Measurements from ENCODE around the gene MAN2A1.
"Not testable (repeated sequence)": the region's sequence is repeated elsewhere in the genome, so short reads cannot be mapped to it uniquely, and the experiment has no call there.

MAN2A1 gene

GRCh38 chr5:109743770-109744212, 54.1 kb downstream of the MAN2A1 start:
- peaks cover 73% of the 10 kb centered on the region for H3K4me1 Mint-ChIP-seq (ENCODE audit: low read depth)
- H3K36me3 Mint-ChIP-seq: peaks cover 21% of the 10 kb centered on the region
- no peaks in the 10 kb centered on the region for H3K27me3 Mint-ChIP-seq
- no peaks in the 10 kb centered on the region for H3K9me3 Mint-ChIP-seq (ENCODE audit: low read depth)
- H3K27ac Mint-ChIP-seq: no peak overlapping the region
- H3K4me3 Mint-ChIP-seq: no peak overlapping the region

GRCh38 chr5:109744261-109744660, 54.5 kb downstream of the MAN2A1 start:
- Mint-ChIP-seq H3K27ac (no peak overlapping the region), H3K4me1 (ENCODE audit: low read depth) (peaks cover 72% of the 10 kb centered on the region), H3K36me3 (peaks cover 21% of the 10 kb centered on the region), H3K9me3 (ENCODE audit: low read depth) (no peaks in the 10 kb centered on the region), H3K4me3 (no peak overlapping the region), H3K27me3 (no peaks in the 10 kb centered on the region)

GRCh38 chr5:109748546-109748945, 58.8 kb downstream of the MAN2A1 start:
- Mint-ChIP-seq H3K4me1 (ENCODE audit: low read depth) (peaks cover 69% of the 10 kb centered on the region), H3K4me3 (no peak overlapping the region), H3K36me3 (peaks cover 21% of the 10 kb centered on the region), H3K27me3 (no peaks in the 10 kb centered on the region), H3K9me3 (ENCODE audit: low read depth) (peaks cover 6% of the 10 kb centered on the region), H3K27ac (no peak overlapping the region)

DNA sequence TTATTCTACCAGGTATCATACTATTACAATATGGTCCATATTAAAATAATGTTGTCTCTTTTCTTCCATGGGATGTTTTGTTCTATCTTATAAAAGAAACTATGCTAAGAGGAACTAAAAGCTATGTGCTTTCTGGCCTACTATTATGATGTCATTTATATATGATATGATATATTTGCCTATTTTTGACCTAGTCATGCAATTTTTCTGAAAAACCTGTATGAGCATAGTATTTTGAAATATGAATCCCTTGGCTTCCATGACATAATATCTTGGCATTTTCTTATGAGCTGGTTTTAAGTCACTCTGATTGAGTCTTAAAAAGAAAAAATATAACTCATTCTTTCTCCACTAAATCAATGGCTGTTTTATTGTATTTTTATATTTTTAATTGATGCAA, 60.7 kb downstream of the MAN2A1 start:
- Mint-ChIP-seq H3K9me3 (ENCODE audit: low read depth) (peaks cover 6% of the 10 kb centered on the region), H3K36me3 (peaks cover 19% of the 10 kb centered on the region), H3K27ac (peak overlapping the region; percentile 22), H3K4me1 (ENCODE audit: low read depth) (peaks cover 65% of the 10 kb centered on the region), H3K4me3 (no peak overlapping the region), H3K27me3 (no peaks in the 10 kb centered on the region)

DNA sequence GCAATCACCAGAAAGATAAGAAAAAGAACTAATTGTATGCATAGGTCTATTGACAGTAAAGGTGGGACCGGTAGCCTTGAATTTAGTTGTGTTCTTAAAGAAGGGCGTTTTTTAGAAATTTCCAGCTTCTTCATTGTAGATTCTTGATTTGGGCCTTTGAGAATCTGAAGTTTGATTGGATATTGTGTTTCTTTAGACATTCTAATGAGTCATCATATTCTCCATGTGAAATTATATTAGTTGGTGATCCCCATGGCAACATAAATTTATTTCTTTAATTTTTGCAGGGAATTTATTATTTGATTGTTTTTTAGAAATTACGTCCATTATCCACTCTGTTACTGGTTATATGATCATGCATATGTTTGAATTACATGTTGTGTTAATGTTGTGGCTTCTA, 63.6 kb downstream of the MAN2A1 start:
- Mint-ChIP-seq H3K27ac (no peak overlapping the region), H3K36me3 (peaks cover 31% of the 10 kb centered on the region), H3K4me3 (no peak overlapping the region), H3K4me1 (ENCODE audit: low read depth) (peaks cover 53% of the 10 kb centered on the region), H3K27me3 (no peaks in the 10 kb centered on the region), H3K9me3 (ENCODE audit: low read depth) (peaks cover 6% of the 10 kb centered on the region)

GRCh38 chr5:109754319-109754718, 64.6 kb downstream of the MAN2A1 start:
- Mint-ChIP-seq H3K27me3 (no peaks in the 10 kb centered on the region), H3K4me1 (ENCODE audit: low read depth) (peaks cover 50% of the 10 kb centered on the region), H3K9me3 (ENCODE audit: low read depth) (peaks cover 6% of the 10 kb centered on the region), H3K36me3 (peaks cover 34% of the 10 kb centered on the region), H3K4me3 (no peak overlapping the region), H3K27ac (no peak overlapping the region)

GRCh38 chr5:109755761-109756160, 66.0 kb downstream of the MAN2A1 start:
- H3K27me3 Mint-ChIP-seq: no peaks in the 10 kb centered on the region
- no peak overlapping the region for H3K27ac Mint-ChIP-seq
- peaks cover 46% of the 10 kb centered on the region for H3K36me3 Mint-ChIP-seq
- H3K4me3 Mint-ChIP-seq: no peak overlapping the region
- peaks cover 6% of the 10 kb centered on the region for H3K9me3 Mint-ChIP-seq (ENCODE audit: low read depth)
- H3K4me1 Mint-ChIP-seq (ENCODE audit: low read depth): peaks cover 45% of the 10 kb centered on the region

GRCh38 chr5:109756543-109757185, 66.9 kb downstream of the MAN2A1 start:
- H3K36me3 Mint-ChIP-seq: peaks cover 41% of the 10 kb centered on the region

GRCh38 chr5:109757490-109757889, 67.8 kb downstream of the MAN2A1 start:
- Mint-ChIP-seq H3K36me3 (peaks cover 40% of the 10 kb centered on the region), H3K27ac (no peak overlapping the region), H3K9me3 (ENCODE audit: low read depth) (no peaks in the 10 kb centered on the region), H3K4me1 (ENCODE audit: low read depth) (peaks cover 30% of the 10 kb centered on the region), H3K27me3 (no peaks in the 10 kb centered on the region), H3K4me3 (no peak overlapping the region)

More at GRCh38 chr5:109756543-109757185, 66.9 kb downstream of the MAN2A1 start:
- H3K4me3 Mint-ChIP-seq: no peak overlapping the region
- H3K9me3 Mint-ChIP-seq (ENCODE audit: low read depth): peaks cover 4% of the 10 kb centered on the region
- H3K27ac Mint-ChIP-seq: no peak overlapping the region
- peaks cover 37% of the 10 kb centered on the region for H3K4me1 Mint-ChIP-seq (ENCODE audit: low read depth)
- no peaks in the 10 kb centered on the region for H3K27me3 Mint-ChIP-seq

- Mint-ChIP-seq H3K27me3 (no peaks in the 10 kb centered on the region), H3K9me3 (ENCODE audit: low read depth) (no peaks in the 10 kb centered on the region), H3K36me3 (peaks cover 43% of the 10 kb centered on the region), H3K27ac (no peak overlapping the region), H3K4me3 (no peak overlapping the region), H3K4me1 (ENCODE audit: low read depth) (peaks cover 16% of the 10 kb centered on the region)
Observed at GRCh38 chr5:109759306-109759705, 69.6 kb downstream of the MAN2A1 start.

DNA sequence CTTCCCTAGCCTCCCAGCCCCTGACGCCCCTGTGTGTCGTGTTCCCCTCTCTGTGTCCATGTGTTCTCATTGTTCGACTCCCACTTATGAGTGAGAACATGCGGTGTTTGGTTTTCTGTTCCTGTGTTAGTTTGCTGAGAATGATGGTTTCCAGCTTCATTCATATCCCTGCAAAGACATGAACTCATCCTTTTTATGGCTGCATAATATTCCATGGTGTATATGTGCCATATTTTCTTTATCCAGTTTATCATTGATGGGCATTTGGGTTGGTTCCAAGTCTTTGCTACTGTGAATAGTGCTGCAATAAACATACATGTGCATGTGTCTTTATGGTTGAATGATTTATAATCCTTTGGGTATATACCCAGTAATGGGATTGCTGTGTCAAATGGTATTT, 70.4 kb downstream of the MAN2A1 start:
- Mint-ChIP-seq H3K36me3 (peaks cover 44% of the 10 kb centered on the region), H3K4me1 (ENCODE audit: low read depth) (peaks cover 17% of the 10 kb centered on the region)
- not testable (repeated sequence) for H3K9me3 Mint-ChIP-seq (ENCODE audit: low read depth); H3K4me3 Mint-ChIP-seq; H3K27me3 Mint-ChIP-seq; H3K27ac Mint-ChIP-seq

GRCh38 chr5:109762821-109763220, 73.1 kb downstream of the MAN2A1 start:
- Mint-ChIP-seq H3K27me3 (no peaks in the 10 kb centered on the region), H3K4me3 (no peak overlapping the region), H3K9me3 (ENCODE audit: low read depth) (no peaks in the 10 kb centered on the region), H3K36me3 (peaks cover 39% of the 10 kb centered on the region), H3K27ac (no peak overlapping the region), H3K4me1 (ENCODE audit: low read depth) (peaks cover 19% of the 10 kb centered on the region)

- Mint-ChIP-seq H3K27me3 (no peaks in the 10 kb centered on the region), H3K9me3 (ENCODE audit: low read depth) (no peaks in the 10 kb centered on the region), H3K27ac (no peak overlapping the region), H3K4me3 (no peak overlapping the region), H3K36me3 (peaks cover 24% of the 10 kb centered on the region), H3K4me1 (ENCODE audit: low read depth) (peaks cover 10% of the 10 kb centered on the region)
Observed at GRCh38 chr5:109767184-109767995, 77.7 kb downstream of the MAN2A1 start.

DNA sequence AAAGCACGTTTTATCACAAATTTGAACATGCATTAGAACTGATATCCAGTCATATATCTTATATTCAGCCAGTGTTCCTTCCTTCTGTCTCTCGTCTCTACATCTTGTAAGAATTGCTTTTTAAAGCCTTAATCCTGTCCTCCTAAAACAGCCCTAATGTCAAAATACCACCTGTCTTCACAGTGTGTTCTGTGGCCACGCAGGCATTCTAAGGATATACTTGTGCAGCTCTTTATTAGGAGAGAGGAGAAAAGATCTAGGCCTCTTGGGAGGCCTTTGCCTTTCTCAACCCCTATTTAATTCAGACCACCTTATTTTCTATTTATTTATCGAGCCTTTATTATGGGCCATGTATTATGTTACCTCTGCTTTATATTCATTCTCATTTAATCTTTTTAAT, 78.3 kb downstream of the MAN2A1 start:
- Mint-ChIP-seq H3K4me3 (no peak overlapping the region), H3K9me3 (ENCODE audit: low read depth) (no peaks in the 10 kb centered on the region), H3K4me1 (ENCODE audit: low read depth) (peaks cover 10% of the 10 kb centered on the region), H3K27ac (no peak overlapping the region), H3K27me3 (no peaks in the 10 kb centered on the region), H3K36me3 (peaks cover 22% of the 10 kb centered on the region)

- H3K27ac Mint-ChIP-seq: no peak overlapping the region
- no peak overlapping the region for H3K4me3 Mint-ChIP-seq
- H3K36me3 Mint-ChIP-seq: peaks cover 24% of the 10 kb centered on the region
- peaks cover 11% of the 10 kb centered on the region for H3K4me1 Mint-ChIP-seq (ENCODE audit: low read depth)
- H3K27me3 Mint-ChIP-seq: no peaks in the 10 kb centered on the region
- no peaks in the 10 kb centered on the region for H3K9me3 Mint-ChIP-seq (ENCODE audit: low read depth)
Observed at GRCh38 chr5:109769597-109770291, 80.0 kb downstream of the MAN2A1 start.
